ENCODE data around the gene GPANK1. TPM values are rescaled to one million over a fixed set of nuclear protein-coding genes. Genes with fewer than 3 reads are reported as not detected.
A peak's percentile ranks its signal among the peaks of the same experiment; 100 is the strongest.

Gene GPANK1
- total and polyA plus RNA-seq, 2 of the 13 experiments (the other 11 are each of a cell fraction or from before 2014, with no cell fraction given), result 15.4 to 22.8 TPM

DNA sequence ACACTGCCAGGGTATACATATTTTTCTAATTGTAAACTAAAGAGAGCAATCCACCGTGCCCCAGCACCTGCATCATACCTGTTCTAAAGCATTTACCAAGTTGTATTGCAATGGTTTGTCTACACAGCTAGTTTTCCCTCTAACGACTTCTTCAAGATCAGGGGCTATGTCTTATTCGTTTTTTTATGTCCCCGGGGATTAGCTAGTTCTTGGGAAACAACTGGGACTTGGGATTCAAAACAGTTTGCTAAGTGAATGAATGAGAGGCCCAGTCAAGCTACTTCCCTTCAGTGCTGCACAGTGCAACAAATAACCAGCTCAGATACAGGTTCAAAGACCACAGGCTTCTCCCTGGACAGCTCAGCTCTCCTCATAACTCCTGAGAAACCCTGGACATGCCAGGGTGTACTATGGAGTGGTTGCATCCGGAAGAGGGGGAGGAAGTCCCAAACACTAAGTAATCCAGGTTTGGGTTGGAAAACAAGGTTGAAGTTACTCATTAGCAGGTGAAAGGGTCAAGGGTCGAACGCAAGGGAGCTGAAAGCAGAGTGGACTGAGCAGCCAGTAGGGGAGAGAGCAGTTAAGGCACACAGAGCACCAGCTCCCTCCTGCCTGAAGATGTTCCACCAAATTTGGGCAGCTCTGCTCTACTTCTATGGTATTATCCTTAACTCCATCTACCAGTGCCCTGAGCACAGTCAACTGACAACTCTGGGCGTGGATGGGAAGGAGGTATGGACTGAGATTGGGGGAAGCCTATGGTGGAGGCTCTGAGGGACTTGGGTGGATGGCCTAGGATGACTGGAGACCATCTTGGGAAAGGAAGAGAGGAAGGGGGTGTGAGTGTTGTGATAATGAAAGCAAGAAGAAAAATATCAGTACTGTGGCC, 9.2 kb downstream of the GPANK1 start, which contains the start of gene APOM (continued):
- TF ChIP-seq CC2D1A (CRISPR knock-in tag; IDR thresholded peaks at IDR 0.05), result no peak
- TF ChIP-seq RCOR2 (CRISPR knock-in tag; IDR thresholded peaks at IDR 0.05), result peak; percentile 79; the same call in 1 of the 2 replicates
- no peak for TF ChIP-seq ONECUT2 (CRISPR knock-in tag; IDR thresholded peaks at IDR 0.05)
- no peak; the same call in 1 of the 2 replicates for TF ChIP-seq ZNF460 (CRISPR knock-in tag; IDR thresholded peaks at IDR 0.05; ENCODE audit: borderline replicate concordance)
- TF ChIP-seq, protein P1, sequence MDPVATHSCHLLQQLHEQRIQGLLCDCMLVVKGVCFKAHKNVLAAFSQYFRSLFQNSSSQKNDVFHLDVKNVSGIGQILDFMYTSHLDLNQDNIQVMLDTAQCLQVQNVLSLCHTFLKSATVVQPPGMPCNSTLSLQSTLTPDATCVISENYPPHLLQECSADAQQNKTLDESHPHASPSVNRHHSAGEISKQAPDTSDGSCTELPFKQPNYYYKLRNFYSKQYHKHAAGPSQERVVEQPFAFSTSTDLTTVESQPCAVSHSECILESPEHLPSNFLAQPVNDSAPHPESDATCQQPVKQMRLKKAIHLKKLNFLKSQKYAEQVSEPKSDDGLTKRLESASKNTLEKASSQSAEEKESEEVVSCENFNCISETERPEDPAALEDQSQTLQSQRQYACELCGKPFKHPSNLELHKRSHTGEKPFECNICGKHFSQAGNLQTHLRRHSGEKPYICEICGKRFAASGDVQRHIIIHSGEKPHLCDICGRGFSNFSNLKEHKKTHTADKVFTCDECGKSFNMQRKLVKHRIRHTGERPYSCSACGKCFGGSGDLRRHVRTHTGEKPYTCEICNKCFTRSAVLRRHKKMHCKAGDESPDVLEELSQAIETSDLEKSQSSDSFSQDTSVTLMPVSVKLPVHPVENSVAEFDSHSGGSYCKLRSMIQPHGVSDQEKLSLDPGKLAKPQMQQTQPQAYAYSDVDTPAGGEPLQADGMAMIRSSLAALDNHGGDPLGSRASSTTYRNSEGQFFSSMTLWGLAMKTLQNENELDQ (CRISPR knock-in tag; IDR thresholded peaks at IDR 0.05; ENCODE audit: borderline replicate concordance), result 0 out of 2 replicates have a peak, but pooled peaks have one; percentile 18
- TF ChIP-seq, protein P2, sequence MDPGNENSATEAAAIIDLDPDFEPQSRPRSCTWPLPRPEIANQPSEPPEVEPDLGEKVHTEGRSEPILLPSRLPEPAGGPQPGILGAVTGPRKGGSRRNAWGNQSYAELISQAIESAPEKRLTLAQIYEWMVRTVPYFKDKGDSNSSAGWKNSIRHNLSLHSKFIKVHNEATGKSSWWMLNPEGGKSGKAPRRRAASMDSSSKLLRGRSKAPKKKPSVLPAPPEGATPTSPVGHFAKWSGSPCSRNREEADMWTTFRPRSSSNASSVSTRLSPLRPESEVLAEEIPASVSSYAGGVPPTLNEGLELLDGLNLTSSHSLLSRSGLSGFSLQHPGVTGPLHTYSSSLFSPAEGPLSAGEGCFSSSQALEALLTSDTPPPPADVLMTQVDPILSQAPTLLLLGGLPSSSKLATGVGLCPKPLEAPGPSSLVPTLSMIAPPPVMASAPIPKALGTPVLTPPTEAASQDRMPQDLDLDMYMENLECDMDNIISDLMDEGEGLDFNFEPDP (CRISPR knock-in tag; conservative IDR thresholded peaks at IDR 0.05), result no peak
- peak; percentile 84 for TF ChIP-seq JUNB (CRISPR knock-in tag; IDR thresholded peaks at IDR 0.05; ENCODE audit: borderline replicate concordance)
- TF ChIP-seq SRSF1 (optimal IDR thresholded peaks at IDR 0.05; ENCODE audit: low read depth, low read length), result no peak
- TF ChIP-seq, protein P3, sequence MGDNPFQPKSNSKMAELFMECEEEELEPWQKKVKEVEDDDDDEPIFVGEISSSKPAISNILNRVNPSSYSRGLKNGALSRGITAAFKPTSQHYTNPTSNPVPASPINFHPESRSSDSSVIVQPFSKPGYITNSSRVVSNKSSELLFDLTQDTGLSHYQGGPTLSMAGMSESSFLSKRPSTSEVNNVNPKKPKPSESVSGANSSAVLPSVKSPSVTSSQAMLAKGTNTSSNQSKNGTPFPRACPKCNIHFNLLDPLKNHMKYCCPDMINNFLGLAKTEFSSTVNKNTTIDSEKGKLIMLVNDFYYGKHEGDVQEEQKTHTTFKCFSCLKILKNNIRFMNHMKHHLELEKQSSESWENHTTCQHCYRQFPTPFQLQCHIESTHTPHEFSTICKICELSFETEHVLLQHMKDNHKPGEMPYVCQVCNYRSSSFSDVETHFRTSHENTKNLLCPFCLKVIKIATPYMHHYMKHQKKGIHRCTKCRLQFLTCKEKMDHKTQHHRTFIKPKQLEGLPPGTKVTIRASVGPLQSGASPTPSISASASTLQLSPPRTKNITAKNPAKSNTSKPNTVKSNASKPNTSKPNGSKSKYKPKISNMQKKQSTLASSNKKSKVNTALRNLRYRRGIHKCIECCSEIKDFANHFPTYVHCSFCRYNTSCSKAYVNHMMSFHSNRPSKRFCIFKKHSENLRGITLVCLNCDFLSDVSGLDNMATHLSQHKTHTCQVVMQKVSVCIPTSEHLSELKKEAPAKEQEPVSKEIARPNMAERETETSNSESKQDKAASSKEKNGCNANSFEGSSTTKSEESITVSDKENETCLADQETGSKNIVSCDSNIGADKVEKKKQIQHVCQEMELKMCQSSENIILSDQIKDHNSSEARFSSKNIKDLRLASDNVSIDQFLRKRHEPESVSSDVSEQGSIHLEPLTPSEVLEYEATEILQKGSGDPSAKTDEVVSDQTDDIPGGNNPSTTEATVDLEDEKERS (CRISPR knock-in tag; IDR thresholded peaks at IDR 0.05), result peak; percentile 87
- no peak for TF ChIP-seq CENPT (CRISPR knock-in tag; IDR thresholded peaks at IDR 0.05; ENCODE audit: low read depth)
- TF ChIP-seq NR2F6 (IDR thresholded peaks at IDR 0.05), result peak; percentile 99
- TF ChIP-seq NR2F6 (CRISPR knock-in tag; IDR thresholded peaks at IDR 0.05), result peak; percentile 99
- TF ChIP-seq, protein P4, sequence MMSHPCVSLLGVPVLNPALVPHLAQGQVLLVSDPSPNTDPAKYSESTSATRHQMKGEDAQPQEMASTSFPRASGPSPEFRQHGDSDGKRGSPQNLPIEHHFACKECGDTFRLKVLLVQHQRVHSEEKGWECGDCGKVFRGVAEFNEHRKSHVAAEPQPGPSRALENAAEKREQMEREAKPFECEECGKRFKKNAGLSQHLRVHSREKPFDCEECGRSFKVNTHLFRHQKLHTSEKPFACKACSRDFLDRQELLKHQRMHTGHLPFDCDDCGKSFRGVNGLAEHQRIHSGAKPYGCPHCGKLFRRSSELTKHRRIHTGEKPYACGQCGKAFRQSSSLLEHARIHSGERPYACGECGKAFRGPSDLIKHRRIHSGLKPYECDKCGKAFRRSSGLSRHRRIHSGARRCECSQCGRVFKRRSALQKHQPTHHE (CRISPR knock-in tag; IDR thresholded peaks at IDR 0.05; ENCODE audit: borderline replicate concordance), result peak; percentile 97
- TF ChIP-seq ZNF530 (CRISPR knock-in tag; IDR thresholded peaks at IDR 0.05; ENCODE audit: low read depth), result no peak
- TF ChIP-seq, protein P5, sequence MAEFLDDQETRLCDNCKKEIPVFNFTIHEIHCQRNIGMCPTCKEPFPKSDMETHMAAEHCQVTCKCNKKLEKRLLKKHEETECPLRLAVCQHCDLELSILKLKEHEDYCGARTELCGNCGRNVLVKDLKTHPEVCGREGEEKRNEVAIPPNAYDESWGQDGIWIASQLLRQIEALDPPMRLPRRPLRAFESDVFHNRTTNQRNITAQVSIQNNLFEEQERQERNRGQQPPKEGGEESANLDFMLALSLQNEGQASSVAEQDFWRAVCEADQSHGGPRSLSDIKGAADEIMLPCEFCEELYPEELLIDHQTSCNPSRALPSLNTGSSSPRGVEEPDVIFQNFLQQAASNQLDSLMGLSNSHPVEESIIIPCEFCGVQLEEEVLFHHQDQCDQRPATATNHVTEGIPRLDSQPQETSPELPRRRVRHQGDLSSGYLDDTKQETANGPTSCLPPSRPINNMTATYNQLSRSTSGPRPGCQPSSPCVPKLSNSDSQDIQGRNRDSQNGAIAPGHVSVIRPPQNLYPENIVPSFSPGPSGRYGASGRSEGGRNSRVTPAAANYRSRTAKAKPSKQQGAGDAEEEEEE (CRISPR knock-in tag; IDR thresholded peaks at IDR 0.05; ENCODE audit: borderline replicate concordance), result no peak; the same call in 1 of the 2 replicates
- TF ChIP-seq ZNF382 (CRISPR knock-in tag; IDR thresholded peaks at IDR 0.05; ENCODE audit: borderline replicate concordance), result no peak
- TF ChIP-seq GLI4 (CRISPR knock-in tag; IDR thresholded peaks at IDR 0.05; ENCODE audit: borderline replicate concordance), result peak; percentile 84; the same call in 1 of the 2 replicates
- peak; percentile 54; the same call in 1 of the 2 replicates for TF ChIP-seq ZNF160 (CRISPR knock-in tag; IDR thresholded peaks at IDR 0.05)

Measured in HepG2 (cell line).